ENCODE measurements around the gene PRKG1. TPM values are rescaled to one million over a fixed set of nuclear protein-coding genes. Genes with fewer than 3 reads are reported as not detected.

PRKG1 gene
- total and polyA plus RNA-seq, 2 of the 8 experiments (the other 6 are each of a cell fraction or from before 2014, with no cell fraction given) = 4.2 to 15.2 TPM

DNA sequence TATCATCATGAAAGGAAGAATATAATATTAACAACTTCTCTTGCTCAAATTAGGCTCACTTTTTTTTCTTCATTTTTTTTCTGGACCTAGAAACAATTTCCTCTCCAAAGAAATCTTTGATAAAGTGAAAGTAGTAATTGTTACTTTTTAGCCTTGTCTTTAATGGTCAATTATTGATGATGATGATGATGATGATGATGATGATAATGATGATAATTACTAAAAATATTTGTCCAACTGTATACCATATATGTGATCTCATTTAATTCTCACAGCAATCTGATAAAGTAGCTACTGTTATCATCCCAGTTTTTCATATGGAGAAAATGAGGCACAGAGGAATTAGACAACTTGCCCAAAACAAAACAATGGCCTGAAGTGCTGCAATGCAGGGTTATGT, 12.8 kb downstream of the PRKG1 start (continued):
- TF ChIP-seq, protein P1, sequence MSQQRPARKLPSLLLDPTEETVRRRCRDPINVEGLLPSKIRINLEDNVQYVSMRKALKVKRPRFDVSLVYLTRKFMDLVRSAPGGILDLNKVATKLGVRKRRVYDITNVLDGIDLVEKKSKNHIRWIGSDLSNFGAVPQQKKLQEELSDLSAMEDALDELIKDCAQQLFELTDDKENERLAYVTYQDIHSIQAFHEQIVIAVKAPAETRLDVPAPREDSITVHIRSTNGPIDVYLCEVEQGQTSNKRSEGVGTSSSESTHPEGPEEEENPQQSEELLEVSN (IDR thresholded peaks at IDR 0.05) = no peak
- no peak for TF ChIP-seq RNF2 (IDR thresholded peaks at IDR 0.05; ENCODE audit: borderline replicate concordance, low read depth, low read length, missing control alignments, poor library complexity, severe bottlenecking)
- TF ChIP-seq CHD2 (IDR thresholded peaks at IDR 0.05; ENCODE audit: low read length) = no peak
- TF ChIP-seq MAX (IDR thresholded peaks at IDR 0.05) = no peak
- no peak for TF ChIP-seq BRCA1 (IDR thresholded peaks at IDR 0.05; ENCODE audit: low read depth, low read length)
- no peak for TF ChIP-seq SP1 (IDR thresholded peaks at IDR 0.05; ENCODE audit: low read depth, low read length)

Measured in H1 (cell line).